Smooth muscle cell (in vitro differentiated cells): ENCODE measurements around the gene COL19A1. TPM values are rescaled to one million over a fixed set of nuclear protein-coding genes. Genes with fewer than 3 reads are reported as not detected.

Source experiments
- DNase-seq: peaks from one replicate; lab custom pipeline; 2025; ENCODE audit not compliant: unreplicated experiment; lab: John Stamatoyannopoulos, UW
- H2AFZ ChIP-seq: fragments of 200-600 bp; sonication (generic); 2 replicates; pipeline ENCODE4 v1.6.0; 2016; ENCODE audit warnings: antibody characterized with exemption, low read depth, mild to moderate bottlenecking
- H3F3A ChIP-seq: fragments of 200-600 bp; sonication (generic); 2 replicates; pipeline ENCODE4 v1.6.0; 2017; ENCODE audit warnings: antibody characterized with exemption, low read depth
- H3K27ac ChIP-seq: fragments of 200-600 bp; sonication (generic); 2 replicates; pipeline ENCODE4 v1.5.1; 2016; ENCODE audit warnings: low read depth, mild to moderate bottlenecking
- H3K27me3 ChIP-seq: fragments of 200-600 bp; sonication (generic); 2 replicates; pipeline ENCODE4 v1.6.1; 2016; ENCODE audit warnings: low read depth, mild to moderate bottlenecking
- H3K36me3 ChIP-seq: fragments of 200-600 bp; sonication (generic); 2 replicates; pipeline ENCODE4 v1.5.1; 2016; ENCODE audit warnings: low read depth
- H3K4me1 ChIP-seq: fragments of 200-600 bp; sonication (generic); 2 replicates; pipeline ENCODE4 v1.5.1; 2016; ENCODE audit warnings: low read depth
- H3K4me2 ChIP-seq: fragments of 200-600 bp; sonication (generic); 2 replicates; pipeline ENCODE4 v1.6.0; 2016; ENCODE audit warnings: mild to moderate bottlenecking
- H3K4me3 ChIP-seq: fragments of 200-600 bp; sonication (generic); 2 replicates; pipeline ENCODE4 v1.5.1; 2016; ENCODE audit warnings: mild to moderate bottlenecking
- H3K79me2 ChIP-seq: fragments of 200-600 bp; sonication (generic); 2 replicates; pipeline ENCODE4 v1.6.0; 2016; ENCODE audit warnings: low read depth, mild to moderate bottlenecking
- H3K9ac ChIP-seq: fragments of 200-600 bp; sonication (generic); 2 replicates; pipeline ENCODE4 v1.6.0; 2016; ENCODE audit warnings: low read depth
- H3K9me3 ChIP-seq: fragments of 200-600 bp; sonication (generic); replicated peaks from 2 replicates; pipeline ENCODE4 v1.5.1; 2016; ENCODE audit warnings: low read depth
- H4K20me1 ChIP-seq: fragments of 200-600 bp; sonication (generic); 2 replicates; pipeline ENCODE4 v1.6.0; 2016; ENCODE audit warnings: low read depth
- CTCF ChIP-seq: fragments of 200-600 bp; sonication (generic); IDR thresholded peaks from 2 replicates; pipeline ENCODE4 v1.5.1; 2017; ENCODE audit warnings: borderline replicate concordance, mild to moderate bottlenecking, antibody characterized with exemption; ENCODE audit not compliant: insufficient read depth, poor library complexity, severe bottlenecking
- WGBS: methylation state at CpG from one replicate; pipeline ENCODE4 v1.1.7; 2016; ENCODE audit warnings: low lambda C conversion rate; 5-methylcytosine and 5-hydroxymethylcytosine counted together
- polyA plus RNA-seq: library from polyadenylated mRNA; unstranded; fragments of >200 nt; fragmentation: Nextera tagmentation; extraction: Ambion mirVana; gene quantifications from 2 replicates; pipeline ENCODE4 v1.2.1, GENCODE V29; 2016
- total RNA-seq: library from RNA; depleted of rRNA; stranded (reverse); fragments of >200 nt; gene quantifications from 2 replicates; pipeline ENCODE4 v1.2.3, GENCODE V29; 2014

COL19A1 gene
- total and polyA plus RNA-seq, 2 experiments from 2014 or later: 0.55 to 1.6 TPM

- TF ChIP-seq CTCF: no peak
- no peak overlapping the region for H3K27ac ChIP-seq
- H3K9me3 ChIP-seq: no peaks in the 10 kb centered on the region
- no peak overlapping the region for H3K4me3 ChIP-seq
- WGBS: 92% methylated on average over 2 of the region's 2 CpGs
- no peaks in the 10 kb centered on the region for H3K79me2 ChIP-seq
- H3K36me3 ChIP-seq: no peaks in the 10 kb centered on the region
- H3F3A ChIP-seq: no peaks in the 10 kb centered on the region
- no peak overlapping the region for H3K9ac ChIP-seq
- H3K4me2 ChIP-seq: no peak overlapping the region
- no peak overlapping the region for H2AFZ ChIP-seq
- no peak for DNase-seq
- H4K20me1 ChIP-seq: no peaks in the 10 kb centered on the region
- no peaks in the 10 kb centered on the region for H3K4me1 ChIP-seq
- peaks cover 11% of the 10 kb centered on the region for H3K27me3 ChIP-seq
Measured at GRCh38 chr6:70225055-70225454, 358.7 kb downstream of the COL19A1 start.

GRCh38 chr6:70231311-70231710 lies 365.0 kb downstream of the COL19A1 start:
- H3K36me3 ChIP-seq: no peaks in the 10 kb centered on the region
- no peak for TF ChIP-seq CTCF
- H3K9me3 ChIP-seq: no peaks in the 10 kb centered on the region
- no peak for DNase-seq
- no peaks in the 10 kb centered on the region for H4K20me1 ChIP-seq
- H3K9ac ChIP-seq: no peak overlapping the region
- H3K4me1 ChIP-seq: no peaks in the 10 kb centered on the region
- no peak overlapping the region for H3K27ac ChIP-seq
- H3K4me2 ChIP-seq: no peak overlapping the region
- WGBS: 96% methylated on average over 2 of the region's 2 CpGs
- H2AFZ ChIP-seq: no peak overlapping the region
- H3K27me3 ChIP-seq: no peaks in the 10 kb centered on the region
- H3F3A ChIP-seq: no peaks in the 10 kb centered on the region
- H3K79me2 ChIP-seq: no peaks in the 10 kb centered on the region
- no peak overlapping the region for H3K4me3 ChIP-seq

- Histone ChIP-seq H2AFZ (no peak overlapping the region), H3K4me2 (no peak overlapping the region), H4K20me1 (no peaks in the 10 kb centered on the region), H3K4me1 (no peaks in the 10 kb centered on the region), H3K36me3 (no peaks in the 10 kb centered on the region), H3K27me3 (no peaks in the 10 kb centered on the region), H3K9ac (no peak overlapping the region), H3K79me2 (no peaks in the 10 kb centered on the region), H3K9me3 (no peaks in the 10 kb centered on the region), H3F3A (no peaks in the 10 kb centered on the region), H3K4me3 (no peak overlapping the region), H3K27ac (no peak overlapping the region)
- TF ChIP-seq CTCF: no peak
- no peak for DNase-seq
- 92% methylated on average over 7 of the region's 7 CpGs for WGBS
Measured at GRCh38 chr6:70234561-70235236, 368.3 kb downstream of the COL19A1 start.

- 85% methylated on average over 3 of the region's 3 CpGs for WGBS
- Histone ChIP-seq H3K4me1 (no peaks in the 10 kb centered on the region), H3F3A (no peaks in the 10 kb centered on the region), H3K79me2 (no peaks in the 10 kb centered on the region), H3K9ac (no peak overlapping the region), H3K36me3 (no peaks in the 10 kb centered on the region), H3K9me3 (no peaks in the 10 kb centered on the region), H3K27ac (no peak overlapping the region), H3K4me2 (no peak overlapping the region), H3K4me3 (no peak overlapping the region), H4K20me1 (no peaks in the 10 kb centered on the region), H3K27me3 (no peaks in the 10 kb centered on the region), H2AFZ (no peak overlapping the region)
- DNase-seq: no peak
- no peak for TF ChIP-seq CTCF
Measured at GRCh38 chr6:70236343-70236742, 370.0 kb downstream of the COL19A1 start.
